ENCODE measurements around the gene GGT7. TPM values are rescaled to one million over a fixed set of nuclear protein-coding genes. Genes with fewer than 3 reads are reported as not detected.

Gene GGT7
- total RNA-seq, 1 donor from 2014 or later, result 58.4 TPM

- no peaks in the 10 kb centered on the region for H3K4me1 Mint-ChIP-seq (ENCODE audit: low read depth)
- peak overlapping the region; percentile 1 for H3K27ac Mint-ChIP-seq
- H3K36me3 Mint-ChIP-seq (ENCODE audit: insufficient read depth), result peaks cover 16% of the 10 kb centered on the region
- H3K9me3 Mint-ChIP-seq (ENCODE audit: low read depth), result no peaks in the 10 kb centered on the region
- no peak for DNase-seq (ENCODE audit: low spot score, unreplicated experiment)
- no peak for TF ChIP-seq CTCF (IDR thresholded peaks at IDR 0.05; ENCODE audit: unreplicated experiment)
- no peak overlapping the region for H3K4me3 Mint-ChIP-seq (ENCODE audit: low read depth)
- no peaks in the 10 kb centered on the region for H3K27me3 Mint-ChIP-seq
Measured at GRCh38 chr20:34864216-34864615, 8.4 kb downstream of the GGT7 start.

GRCh38 chr20:34863421-34863965 is 9.2 kb downstream of the GGT7 start:
- DNase-seq (ENCODE audit: low spot score, unreplicated experiment), result no peak
- Mint-ChIP-seq H3K36me3 (ENCODE audit: insufficient read depth) (peaks cover 18% of the 10 kb centered on the region), H3K4me3 (ENCODE audit: low read depth) (no peak overlapping the region), H3K27ac (no peak overlapping the region), H3K27me3 (no peaks in the 10 kb centered on the region), H3K4me1 (ENCODE audit: low read depth) (no peaks in the 10 kb centered on the region), H3K9me3 (ENCODE audit: low read depth) (no peaks in the 10 kb centered on the region)
- no peak for TF ChIP-seq CTCF (IDR thresholded peaks at IDR 0.05; ENCODE audit: unreplicated experiment)

- Mint-ChIP-seq H3K4me3 (ENCODE audit: low read depth) (no peak overlapping the region), H3K9me3 (ENCODE audit: low read depth) (no peaks in the 10 kb centered on the region)
Measured at GRCh38 chr20:34862724-34863123, 9.9 kb downstream of the GGT7 start.

GRCh38 chr20:34861386-34862084 is 11.1 kb downstream of the GGT7 start:
- Mint-ChIP-seq H3K4me1 (ENCODE audit: low read depth) (no peaks in the 10 kb centered on the region), H3K27ac (no peak overlapping the region), H3K27me3 (no peaks in the 10 kb centered on the region), H3K9me3 (ENCODE audit: low read depth) (no peaks in the 10 kb centered on the region), H3K4me3 (ENCODE audit: low read depth) (no peak overlapping the region), H3K36me3 (ENCODE audit: insufficient read depth) (peaks cover 21% of the 10 kb centered on the region)
- DNase-seq (ENCODE audit: low spot score, unreplicated experiment), result no peak
- TF ChIP-seq CTCF (IDR thresholded peaks at IDR 0.05; ENCODE audit: unreplicated experiment), result no peak

More at GRCh38 chr20:34862724-34863123, 9.9 kb downstream of the GGT7 start:
- TF ChIP-seq CTCF (IDR thresholded peaks at IDR 0.05; ENCODE audit: unreplicated experiment), result no peak
- H3K36me3 Mint-ChIP-seq (ENCODE audit: insufficient read depth), result peaks cover 21% of the 10 kb centered on the region
- H3K27ac Mint-ChIP-seq, result no peak overlapping the region
- H3K4me1 Mint-ChIP-seq (ENCODE audit: low read depth), result no peaks in the 10 kb centered on the region
- no peaks in the 10 kb centered on the region for H3K27me3 Mint-ChIP-seq
- no peak for DNase-seq (ENCODE audit: low spot score, unreplicated experiment)

- no peaks in the 10 kb centered on the region for H3K9me3 Mint-ChIP-seq (ENCODE audit: low read depth)
- TF ChIP-seq CTCF (IDR thresholded peaks at IDR 0.05; ENCODE audit: unreplicated experiment), result no peak
- no peak overlapping the region for H3K27ac Mint-ChIP-seq
- DNase-seq (ENCODE audit: low spot score, unreplicated experiment), result no peak
- no peak overlapping the region for H3K4me3 Mint-ChIP-seq (ENCODE audit: low read depth)
- H3K36me3 Mint-ChIP-seq (ENCODE audit: insufficient read depth), result peaks cover 25% of the 10 kb centered on the region
- H3K27me3 Mint-ChIP-seq, result no peaks in the 10 kb centered on the region
- H3K4me1 Mint-ChIP-seq (ENCODE audit: low read depth), result no peaks in the 10 kb centered on the region
Measured at GRCh38 chr20:34859826-34860545, 12.7 kb downstream of the GGT7 start.
